ENCODE measurements around the gene UBE2H.
A peak's percentile ranks its signal among the peaks of the same experiment; 100 is the strongest.
"Not testable (repeated sequence)": the region's sequence is repeated elsewhere in the genome, so short reads cannot be mapped to it uniquely, and the experiment has no call there.

UBE2H gene

DNA sequence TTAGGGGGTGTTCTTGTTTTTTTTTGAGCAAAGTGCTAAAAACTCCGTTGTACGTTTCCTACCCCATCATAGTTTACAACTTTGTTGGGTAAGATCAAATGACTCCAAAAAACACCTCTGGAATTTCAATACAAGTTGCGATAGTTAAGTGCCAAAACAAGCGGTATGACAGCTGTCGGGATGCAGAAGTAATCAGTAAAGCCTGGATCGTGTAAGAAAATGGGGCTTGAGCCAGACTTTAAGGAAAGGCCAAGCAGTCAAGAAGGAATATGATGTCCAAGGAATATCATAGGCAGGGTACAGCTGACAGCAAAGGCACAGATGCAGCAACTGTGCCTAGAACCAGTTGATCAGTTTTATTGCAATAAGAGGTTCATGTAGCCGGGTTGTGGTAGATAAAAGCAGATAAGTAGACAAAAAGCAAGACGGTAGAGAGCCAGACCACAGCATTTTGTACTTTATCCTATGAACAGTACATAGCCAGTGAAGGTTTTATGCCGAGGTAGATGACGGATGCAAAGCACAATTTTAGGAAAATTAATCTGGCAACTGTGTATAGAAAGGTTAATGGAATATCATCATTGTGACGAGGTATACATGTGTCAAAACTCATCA, 45.5 kb downstream of the UBE2H start:
- no peak for DNase-seq

DNA sequence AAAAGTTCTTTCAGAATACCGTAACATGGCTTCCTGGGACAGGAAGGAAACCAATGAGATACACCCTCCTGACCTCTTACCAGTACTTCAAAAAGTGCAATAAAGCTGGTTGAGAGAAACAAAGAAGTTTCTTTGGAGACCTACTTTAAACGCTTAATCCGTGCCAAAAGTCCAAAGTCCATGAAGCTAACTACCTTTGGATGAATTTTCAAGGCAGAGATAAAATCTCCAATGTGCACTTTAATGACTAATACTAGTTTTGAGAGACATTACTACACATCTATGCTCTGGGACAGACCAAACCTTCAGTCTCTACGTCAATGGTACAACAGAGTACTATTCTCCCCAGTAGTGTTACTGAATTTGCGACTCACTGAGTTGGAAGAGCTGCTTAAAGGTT, 46.1 kb downstream of the UBE2H start:
- no peak for DNase-seq

DNA sequence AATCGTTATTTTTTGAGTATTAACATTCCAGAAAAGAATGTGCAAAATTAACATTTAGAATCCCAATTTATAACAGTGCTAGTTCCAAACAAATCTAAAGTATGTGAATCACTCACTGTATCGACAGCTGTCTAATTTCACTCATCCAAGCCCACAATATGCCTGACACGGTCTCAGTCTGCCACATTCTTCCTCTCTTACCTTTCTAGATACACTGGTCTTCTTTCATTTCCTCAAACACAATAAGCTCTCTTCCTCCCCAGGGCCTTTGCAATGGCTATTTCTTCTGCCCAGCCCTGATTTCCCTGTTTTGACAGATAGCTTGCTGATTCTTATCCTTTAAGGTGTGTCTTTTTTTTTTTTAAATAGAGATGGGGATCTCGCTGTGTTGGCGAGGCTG, 48.8 kb downstream of the UBE2H start:
- no peak for DNase-seq

DNA sequence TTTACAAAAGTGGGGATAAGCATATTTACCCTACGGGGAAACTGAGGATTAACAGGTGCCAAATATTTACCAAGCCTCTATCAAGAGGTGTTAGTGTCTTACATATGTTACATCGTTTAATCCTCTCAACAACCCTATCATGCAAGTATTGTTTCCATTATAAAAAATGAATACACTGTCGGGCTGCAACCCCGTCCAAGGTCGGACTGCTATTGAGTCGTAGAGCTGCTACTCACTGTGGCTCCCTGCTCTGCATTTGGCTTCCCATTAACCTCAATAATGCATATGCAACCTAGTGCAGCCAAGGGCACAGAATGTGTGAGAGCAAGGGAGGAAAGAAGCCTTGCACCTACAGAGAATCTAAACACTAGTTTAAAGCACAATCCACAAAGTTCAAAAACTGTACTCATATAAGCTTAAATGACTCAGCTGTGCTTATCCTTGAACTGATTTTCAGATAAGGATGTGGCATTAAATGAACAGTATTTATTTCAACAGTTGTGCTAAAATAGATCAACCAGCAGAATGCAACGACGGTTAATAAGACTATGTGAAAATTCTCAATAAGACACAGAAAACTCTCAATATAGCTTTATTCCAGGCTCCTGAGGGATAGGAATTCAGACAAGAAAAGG, 49.9 kb downstream of the UBE2H start:
- DNase-seq: no peak

DNA sequence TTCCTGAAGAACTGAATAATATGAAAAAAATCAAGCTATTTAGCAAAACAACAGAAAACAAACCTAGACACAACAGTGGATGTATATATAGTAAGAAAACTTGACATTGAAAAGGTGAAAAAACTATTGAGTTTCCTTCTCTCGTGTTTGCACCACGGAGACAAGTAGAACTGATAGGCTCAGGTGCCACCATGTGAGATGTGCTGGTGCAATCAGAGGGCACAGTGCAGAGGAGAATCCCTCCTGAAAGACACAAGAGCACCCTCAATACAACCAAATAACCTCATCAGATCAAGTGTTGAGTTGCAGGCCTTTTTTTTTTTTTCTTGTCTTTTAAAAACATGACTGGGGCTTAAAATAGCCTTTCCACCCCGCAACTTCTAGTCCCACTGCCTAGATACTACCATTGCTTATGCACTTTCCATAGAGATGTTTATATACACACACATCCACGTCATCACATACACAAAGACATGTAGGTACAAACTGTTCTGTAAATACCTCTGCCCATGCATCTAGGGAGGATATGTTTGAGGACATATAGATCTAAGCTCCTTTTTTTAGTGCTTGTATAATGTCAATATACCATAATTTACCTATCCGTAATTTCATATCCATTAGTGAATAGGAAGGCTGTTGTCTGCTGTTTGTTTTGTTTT, 54.1 kb downstream of the UBE2H start:
- peak in 1 of 3 experiments; percentile 42 for DNase-seq

DNA sequence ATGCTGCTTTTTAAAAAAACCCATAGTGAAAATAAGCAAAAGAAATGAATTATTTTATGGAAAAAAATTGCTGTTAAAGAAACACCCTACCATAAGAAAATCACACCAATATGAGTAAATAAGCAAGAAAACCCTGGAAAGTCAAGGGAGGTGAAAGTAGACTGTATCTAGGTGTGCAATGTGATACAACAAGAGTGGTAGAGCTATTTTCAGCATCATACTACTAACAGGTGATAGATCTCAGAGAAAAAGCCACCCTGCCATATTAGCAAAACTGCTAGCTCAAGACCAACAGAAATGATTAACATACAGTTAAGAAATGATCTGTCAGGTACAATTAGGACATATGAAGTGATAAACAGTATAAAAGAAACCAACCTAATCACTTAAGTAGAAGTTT, 54.8 kb downstream of the UBE2H start:
- DNase-seq: no peak

DNA sequence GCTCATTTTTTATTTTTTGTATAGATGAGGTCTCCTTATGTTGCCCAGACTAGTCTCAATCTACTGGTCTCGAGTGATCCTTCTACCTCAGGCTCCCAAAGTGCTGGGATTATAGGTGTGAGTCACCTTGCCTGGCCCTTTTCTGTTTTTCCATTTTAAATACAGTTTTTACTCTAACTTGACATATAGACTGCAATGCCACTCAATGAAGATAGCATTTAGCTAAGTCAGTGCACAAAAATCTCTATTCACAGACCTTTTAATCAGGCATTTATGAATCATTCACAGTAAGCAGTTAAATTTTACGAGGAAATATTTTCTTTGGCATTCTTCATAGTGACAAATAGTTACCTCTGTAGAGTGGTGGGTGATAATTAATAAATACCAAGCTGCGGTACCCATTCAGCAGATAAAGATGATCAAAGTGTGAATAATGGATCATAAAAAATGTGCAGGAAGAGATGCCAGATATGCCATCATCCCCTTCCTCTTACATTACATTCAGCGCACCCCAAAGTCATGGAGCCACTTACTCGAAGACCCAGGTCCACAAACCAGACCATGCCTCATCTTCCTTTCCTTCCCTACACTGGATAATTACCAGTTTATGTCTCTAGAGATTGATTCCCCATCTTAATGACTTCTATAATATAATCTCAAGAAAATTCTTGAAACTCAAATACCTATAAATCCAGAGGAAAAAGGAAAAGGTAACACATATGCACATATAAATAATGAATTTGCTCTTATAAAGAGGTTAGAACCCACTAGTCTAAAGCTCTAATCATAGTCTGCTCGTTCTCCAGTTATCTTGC, 56.0 kb downstream of the UBE2H start:
- no peak for DNase-seq

DNA sequence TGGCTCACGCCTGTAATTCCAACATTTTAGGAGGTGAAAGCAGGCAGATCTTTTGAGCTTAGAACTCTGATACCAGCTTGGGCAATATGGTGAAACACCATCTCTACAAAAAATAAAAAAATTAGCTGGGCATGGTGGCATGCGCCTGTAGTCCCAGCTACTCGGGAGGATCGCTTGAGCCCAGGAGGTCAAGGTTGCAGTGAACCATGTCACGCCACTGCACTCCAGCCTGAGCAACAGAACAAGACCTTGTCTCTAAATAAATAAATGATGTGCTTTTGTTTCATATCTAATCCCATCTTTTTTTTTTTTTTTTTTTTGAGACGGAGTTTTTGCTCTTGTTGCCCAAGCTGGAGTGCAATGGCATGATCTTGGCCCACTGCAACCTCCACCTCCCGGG, 58.6 kb downstream of the UBE2H start:
- not testable (repeated sequence) for DNase-seq

DNA sequence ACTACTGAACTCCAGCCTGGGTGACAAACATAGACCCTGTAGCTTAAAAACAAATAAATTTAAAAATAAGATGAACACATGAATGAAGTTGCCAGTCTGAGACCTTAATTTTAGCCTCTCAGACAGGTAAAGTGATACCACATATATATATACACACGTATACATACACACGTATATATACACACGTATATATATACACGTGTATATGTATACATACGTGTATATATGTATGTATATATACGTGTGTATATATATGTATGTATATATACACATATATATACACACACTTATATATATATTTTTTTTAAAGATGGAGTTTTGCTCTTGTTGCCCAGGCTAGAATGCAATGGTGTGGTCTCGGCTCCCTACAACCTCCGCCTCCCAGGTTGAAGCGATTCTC, 62.7 kb downstream of the UBE2H start:
- DNase-seq: no peak

DNA sequence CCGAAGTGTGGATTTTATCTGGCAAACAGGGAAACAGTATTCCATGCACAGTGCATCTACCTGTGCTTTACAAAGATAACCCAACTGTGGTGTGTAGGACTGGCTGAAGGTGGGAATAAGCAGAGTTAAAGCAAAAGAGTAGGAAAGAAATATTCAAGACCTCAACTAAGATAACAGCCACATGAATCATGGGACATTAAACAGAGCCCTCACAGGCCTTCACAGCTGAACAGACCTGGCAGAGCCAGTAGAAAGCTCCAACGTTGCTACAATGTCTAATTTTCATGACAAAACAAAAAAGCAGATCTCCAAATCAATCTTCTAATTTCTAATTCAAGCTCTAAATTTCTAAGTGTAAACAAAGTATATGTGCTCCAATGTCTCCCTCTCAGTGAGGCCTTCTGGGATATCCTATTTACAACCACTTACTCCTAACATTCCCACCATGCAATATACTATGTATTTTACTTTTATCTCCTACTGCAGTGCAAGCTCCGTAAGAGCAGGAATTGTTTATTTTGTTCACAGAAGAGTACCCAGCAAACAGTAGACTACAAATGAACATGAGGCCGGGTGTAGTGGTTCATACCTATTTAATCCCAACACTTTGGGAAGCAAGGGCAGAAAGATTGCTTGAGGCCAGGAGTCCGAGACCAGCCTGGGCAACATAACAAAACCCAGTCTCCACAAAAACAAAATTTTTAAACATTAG, 63.5 kb downstream of the UBE2H start:
- peak in 1 of 3 experiments; percentile 15 for DNase-seq

DNA sequence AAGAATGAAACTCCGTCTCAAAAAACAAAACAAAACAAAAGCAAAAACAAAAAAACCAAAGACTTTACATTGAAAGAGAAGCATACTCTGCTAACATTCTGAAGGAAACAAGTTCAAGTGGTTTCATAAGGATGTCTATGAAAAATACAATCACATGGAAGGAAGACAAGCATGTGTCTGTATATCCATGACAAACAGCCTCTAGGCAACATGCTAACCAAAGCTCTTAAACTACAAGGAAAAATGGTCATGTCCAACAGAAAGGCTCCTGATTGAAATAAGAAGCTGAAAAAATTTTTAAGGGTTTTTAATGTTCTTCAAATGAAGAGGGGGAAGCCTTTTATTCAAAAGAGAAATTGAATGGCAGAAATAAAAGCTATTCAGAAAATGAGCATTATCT, 64.9 kb downstream of the UBE2H start:
- DNase-seq: no peak

DNA sequence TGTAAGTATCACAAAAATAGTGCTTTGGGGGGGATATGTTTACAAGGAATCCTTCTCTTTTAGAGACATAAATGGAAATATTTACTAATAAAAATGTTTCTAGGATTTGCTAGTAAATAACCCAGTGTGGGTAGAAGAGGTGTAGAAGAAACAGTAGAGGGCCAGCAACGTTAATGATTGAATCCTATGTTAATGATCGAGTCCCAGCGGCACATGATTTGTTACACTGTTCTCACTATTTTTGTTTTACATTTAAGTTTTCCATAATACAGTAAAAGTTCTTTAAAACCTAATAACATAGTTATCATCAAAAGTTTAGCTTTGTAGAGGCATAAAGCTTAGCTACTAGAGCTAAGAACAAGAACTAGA, 66.0 kb downstream of the UBE2H start:
- DNase-seq: no peak

DNA sequence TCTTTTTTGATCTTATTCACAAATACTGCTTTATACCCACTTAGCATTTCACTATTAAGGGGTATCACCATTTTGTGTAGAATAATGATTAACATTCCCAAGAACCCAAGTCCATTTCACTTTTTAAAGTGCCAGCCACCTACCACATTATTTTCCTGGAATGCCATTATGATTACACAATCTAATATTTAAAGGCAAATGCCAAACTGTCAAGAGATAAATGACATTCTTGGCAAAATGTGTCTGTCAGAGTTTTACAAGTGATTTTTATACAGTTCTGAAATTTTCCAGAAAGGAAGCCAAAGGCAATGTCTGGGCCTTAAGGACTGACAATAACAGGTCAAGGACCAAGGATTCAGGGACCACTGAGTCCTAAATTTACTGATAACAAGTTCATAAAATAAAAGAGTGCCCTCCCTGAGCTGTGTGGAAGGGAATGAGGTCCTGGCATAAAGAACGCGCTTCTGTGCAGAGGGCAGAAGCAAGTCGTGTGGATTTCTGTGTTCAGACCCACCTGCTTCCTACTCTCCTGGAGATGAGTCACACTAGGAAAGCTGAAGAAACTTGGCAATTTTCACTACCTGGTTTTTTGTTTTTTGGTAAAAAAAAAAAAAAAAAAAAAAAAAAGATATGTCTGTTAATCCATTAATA, 66.5 kb downstream of the UBE2H start:
- DNase-seq: no peak

DNA sequence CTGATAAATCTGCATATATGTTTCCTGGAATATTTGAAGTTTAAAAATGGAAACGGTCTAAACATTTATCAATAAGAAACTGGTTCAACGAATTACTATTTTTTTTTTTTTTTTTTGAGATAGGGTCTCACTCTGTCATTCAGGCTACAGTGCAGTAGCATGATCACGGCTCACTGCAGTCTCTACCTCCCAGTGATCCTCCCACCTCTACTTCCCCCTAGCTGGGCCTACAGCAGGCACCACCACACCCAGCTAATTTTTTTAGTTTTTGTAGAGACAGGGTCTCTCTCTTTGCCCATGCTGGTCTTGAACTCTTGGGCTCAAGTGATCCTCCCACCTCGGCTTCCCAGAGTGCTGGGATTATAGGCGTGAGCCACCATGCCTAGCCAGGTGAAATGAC, 68.3 kb downstream of the UBE2H start:
- no peak for DNase-seq

DNA sequence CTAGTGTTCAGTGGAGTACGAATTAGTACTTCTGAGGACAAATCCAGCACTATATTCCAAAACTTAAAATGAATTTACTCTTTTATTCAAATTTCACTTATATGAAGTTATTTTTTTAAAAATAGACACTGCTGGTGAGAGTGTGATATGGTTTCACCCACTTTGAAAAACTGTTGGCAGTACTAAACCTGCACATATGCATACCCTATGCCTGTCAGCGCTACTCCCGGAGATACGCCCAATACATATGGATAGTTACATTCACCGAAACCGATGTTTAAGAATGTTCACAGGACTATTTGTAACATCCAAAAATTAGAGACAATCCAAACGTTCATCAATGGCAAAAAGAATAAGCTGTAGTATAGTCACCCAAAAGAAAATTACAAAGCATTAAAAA, 69.6 kb downstream of the UBE2H start:
- DNase-seq: no peak

DNA sequence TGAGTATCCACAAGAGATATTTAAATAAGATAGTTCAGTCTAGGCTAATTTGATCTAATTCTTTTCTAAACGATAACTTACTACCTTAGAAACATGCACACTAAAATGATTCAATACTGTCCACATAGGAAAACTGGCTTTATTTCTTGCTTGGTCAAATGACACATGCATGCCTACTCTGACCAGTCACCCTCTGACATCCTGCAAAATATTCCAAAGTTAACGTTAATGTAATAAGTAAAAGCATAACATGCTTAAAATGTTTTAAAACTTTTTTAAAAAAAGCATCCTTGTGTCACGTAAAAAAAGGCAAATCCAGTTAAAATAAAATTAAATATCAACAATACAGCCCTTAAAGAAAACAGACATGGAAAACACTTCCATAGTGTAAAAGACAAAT, 70.2 kb downstream of the UBE2H start:
- no peak for DNase-seq

DNA sequence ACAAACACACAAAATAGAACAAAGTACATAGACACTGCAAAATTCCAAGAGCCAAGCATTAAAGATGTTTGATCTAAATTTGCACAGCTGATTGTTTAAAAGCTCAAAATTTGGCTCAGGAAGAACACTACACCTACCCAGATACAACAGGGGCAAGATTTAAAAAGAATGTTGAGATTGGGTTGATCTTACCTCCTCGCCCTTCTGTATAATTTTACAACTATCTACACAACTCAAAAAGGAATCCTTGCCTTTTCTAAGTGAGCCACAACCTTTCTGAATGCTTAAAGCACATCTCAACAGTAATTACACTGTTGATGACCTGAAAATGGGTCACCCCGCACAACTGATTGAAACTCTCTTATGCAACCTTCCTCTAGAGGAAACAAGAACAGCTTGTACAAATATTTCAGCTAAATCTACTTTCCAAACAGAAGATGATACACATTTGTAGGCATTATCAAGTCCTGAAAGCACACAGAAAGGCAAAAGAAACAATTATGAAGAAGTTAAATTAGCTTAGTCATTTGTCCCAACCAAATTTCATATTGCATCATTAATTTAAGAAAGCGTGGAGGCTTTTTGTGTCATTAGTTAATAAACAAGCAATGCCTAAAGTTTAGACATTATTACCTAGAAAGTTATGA, 75.5 kb downstream of the UBE2H start:
- no peak for DNase-seq

DNA sequence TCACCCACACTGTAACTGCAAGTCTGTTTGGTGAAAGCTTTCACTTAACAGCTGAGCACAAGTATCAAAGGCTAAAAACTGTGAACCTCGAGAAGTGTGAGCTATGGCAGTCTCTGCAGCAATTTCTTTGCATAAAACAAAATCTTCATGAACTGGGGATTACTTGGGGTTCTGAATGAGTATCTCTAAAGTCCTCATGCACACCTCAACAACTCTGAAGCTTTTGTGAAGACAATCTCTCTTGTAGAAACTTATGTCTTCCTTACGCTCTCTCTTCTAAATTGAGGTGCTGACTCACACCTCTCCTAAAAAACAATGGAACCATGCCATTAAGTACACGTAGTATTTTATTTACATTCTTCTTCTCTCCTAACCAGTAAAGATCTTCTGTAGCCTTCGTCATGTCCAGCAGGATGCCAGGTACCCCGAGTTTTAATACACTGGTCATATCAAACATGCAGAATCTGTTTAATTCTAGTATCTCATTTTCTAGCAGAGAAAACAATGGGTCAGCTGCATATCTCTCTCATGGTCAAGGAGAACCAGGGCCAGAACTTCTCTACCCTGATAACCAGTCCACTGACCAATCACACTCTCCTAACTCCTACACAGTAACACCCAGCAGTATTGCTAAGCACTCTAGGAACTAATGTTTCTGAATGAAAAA, 76.9 kb downstream of the UBE2H start:
- no peak for DNase-seq

DNA sequence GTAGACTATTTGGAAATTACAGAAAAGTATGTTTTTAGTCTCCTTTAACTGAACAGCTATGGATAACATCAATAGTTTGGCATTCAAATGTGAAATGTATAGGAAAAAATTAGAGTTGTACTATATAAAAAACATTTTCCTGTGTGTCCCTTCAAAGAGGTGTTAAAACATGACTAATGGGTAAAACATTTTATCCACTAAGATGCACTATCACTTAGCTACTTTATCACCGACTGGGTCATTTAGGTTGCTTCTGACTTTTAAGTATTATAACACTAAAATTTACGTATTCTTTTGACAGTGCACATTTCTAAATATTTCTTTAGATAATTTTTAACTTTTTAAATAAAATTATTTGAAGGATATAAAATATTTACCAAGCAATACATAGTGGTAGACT, 77.6 kb downstream of the UBE2H start:
- no peak for DNase-seq

DNA sequence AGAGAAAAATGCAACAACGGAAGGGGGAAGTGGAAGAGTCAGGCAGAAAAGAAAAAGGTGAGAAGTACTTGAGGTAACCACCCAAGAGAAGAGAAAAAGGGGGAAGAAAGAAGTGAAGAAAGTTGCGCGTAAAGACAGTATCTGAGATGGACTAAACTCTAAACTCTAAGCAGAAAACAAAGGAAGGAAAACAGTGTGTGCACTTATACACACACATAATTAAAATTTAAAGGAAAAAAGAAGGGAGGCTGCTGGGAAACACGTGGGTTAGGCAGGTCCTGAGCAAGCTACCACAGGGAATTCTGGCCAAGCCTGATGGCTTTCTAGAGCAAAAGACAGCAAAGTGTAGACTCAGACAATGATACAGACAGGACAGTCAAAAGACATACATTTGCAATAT, 78.0 kb downstream of the UBE2H start:
- DNase-seq: no peak

DNA sequence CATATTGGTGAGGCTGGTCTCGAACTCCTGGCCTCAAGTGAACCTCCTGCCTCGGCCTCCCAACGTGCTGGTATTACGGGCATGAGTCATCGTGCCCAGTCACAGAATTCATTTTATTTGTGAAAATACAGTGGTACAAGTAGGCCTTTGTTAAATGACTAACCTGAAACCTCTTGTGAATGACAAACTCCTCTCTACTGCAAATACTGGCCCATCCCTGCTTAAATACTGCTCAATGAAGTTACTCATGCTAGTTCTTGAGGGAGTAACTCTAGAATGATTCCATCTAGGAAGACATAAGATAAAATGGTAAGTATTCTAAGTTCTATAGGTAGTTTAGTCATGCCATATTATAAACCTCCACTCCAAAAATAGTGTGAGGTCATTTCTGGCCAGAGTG, 80.7 kb downstream of the UBE2H start:
- no peak for DNase-seq

DNA sequence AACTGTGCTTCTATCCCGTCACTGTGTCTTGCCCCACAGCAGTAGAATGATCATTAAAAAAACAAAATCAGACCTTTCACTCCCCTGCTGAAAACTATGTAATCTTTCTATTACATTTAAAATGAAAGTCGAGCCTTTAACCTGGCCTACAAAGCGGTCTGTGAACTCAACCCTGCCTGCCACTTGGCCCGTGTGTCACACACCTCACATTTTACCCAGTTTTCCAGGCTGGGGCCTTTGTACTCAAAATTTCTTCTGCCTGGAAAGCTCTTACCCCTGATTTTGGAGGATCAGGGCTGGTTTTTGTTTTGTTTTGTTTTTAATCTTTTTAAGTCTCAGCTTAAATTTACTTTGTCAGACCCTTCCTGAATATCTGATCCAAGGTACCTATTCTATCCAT, 82.1 kb downstream of the UBE2H start:
- no peak for DNase-seq

All from NCI-H1417 (cell line).